Left lung (tissue), 10 donors: Measurements from ENCODE around the gene ANGPTL7. TPM values are rescaled to one million over a fixed set of nuclear protein-coding genes. Genes with fewer than 3 reads are reported as not detected.

Experiments used
- ATAC-seq: fragments of 200-7000 bp; cut with Tn5 transposase; one replicate; pipeline ENCODE4 v1.9.1; 2020; ENCODE audit warnings: moderate library complexity
- DNase-seq, 4 donors: peaks; one replicate each; pipeline ENCODE4 v3.0.0-alpha.2; 2013 to 2020
- H3K27ac ChIP-seq, 2 donors: fragments of 200-600 bp; sonication (generic) in 1 of 2; one replicate each; pipeline versions ENCODE4 v1.5.0 to v1.8.0; 2020 to 2021
- H3K27me3 ChIP-seq, 2 donors: fragments of 200-600 bp; sonication (generic) in 1 of 2; one replicate each; pipeline versions ENCODE4 v1.5.0 to v1.8.0; 2020 to 2021
- H3K36me3 ChIP-seq, 2 donors: fragments of 200-600 bp; sonication (generic) in 1 of 2; one replicate each; pipeline versions ENCODE4 v1.5.0 to v1.8.0; 2020 to 2021
- H3K4me1 ChIP-seq, 2 donors: fragments of 200-600 bp; one replicate each; pipeline ENCODE4 v1.8.0; 2021
- H3K4me3 ChIP-seq, 2 donors: fragments of 200-600 bp; sonication (generic) in 1 of 2; one replicate each; pipeline versions ENCODE4 v1.5.0 to v1.8.0; 2020 to 2021; ENCODE audit warnings: mild to moderate bottlenecking in 1 of 2
- H3K9me3 ChIP-seq, 2 donors: fragments of 200-600 bp; sonication (generic) in 1 of 2; one replicate each; pipeline versions ENCODE4 v1.5.0 to v1.8.0; 2020 to 2021
- intact Hi-C, 2 donors: fragments of 100-400 bp; cut with DNase I; formaldehyde crosslinking; loops; one replicate each; pipeline versions ENCODE4 v1.11.2 to v1.14.2; 2022
- polyA plus RNA-seq, 6 donors: library from polyadenylated mRNA; unstranded; fragments of 120-200 nt; gene quantifications; one replicate each; pipeline ENCODE4 v1.2.1, GENCODE V29; 2013; ENCODE audit not compliant: insufficient read length in 6 of 6
- total RNA-seq, 2 donors: library from RNA; stranded (reverse); fragmentation: NEBNext Ultra II Directional; extraction: Animal tissue kit (Norgen Biotek cat#: 25700); gene quantifications; one replicate each; pipeline ENCODE4 v1.2.1, GENCODE V29; 2021
- TF ChIP-seq, protein P1 (sequence below), 2 donors: fragments of 200-600 bp; sonication (generic) in 1 of 2; IDR thresholded peaks; one replicate each; pipeline versions ENCODE4 v1.5.0 to v1.8.0; 2021; ENCODE audit warnings: antibody characterized with exemption in 2 of 2
- donor health status: DM: no; HTN: yes; CAD: no.
- donor health status: DM: no; HTN: no; CAD: no.

The ANGPTL7 gene
- total and polyA plus RNA-seq, 8 donors, result 0.07 to 1.6 (median 0.20) TPM

DNA sequence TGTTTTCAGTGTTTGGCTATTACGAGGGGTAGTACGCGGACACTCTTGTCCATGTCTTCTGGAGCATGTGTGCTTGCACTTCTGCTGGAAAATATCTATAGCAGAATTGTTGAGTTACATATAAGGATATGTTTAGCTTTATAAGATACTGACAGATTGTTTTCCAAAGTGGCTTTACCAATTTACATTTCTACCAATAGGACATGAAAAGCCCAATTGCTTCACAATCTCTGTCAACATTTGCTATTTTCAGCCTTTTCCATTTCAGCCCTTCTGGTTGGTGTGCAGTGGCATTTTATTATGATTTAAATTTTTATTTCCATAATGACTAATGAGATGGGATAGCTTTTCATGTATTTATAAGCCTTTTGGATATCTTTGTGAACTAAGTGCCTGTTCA lies 6.3 kb upstream of the ANGPTL7 start:
- ATAC-seq, result no peak
- H3K36me3 ChIP-seq, result peaks cover 0 to 86% of the 10 kb centered on the region in 2 donors
- TF ChIP-seq, protein P1, sequence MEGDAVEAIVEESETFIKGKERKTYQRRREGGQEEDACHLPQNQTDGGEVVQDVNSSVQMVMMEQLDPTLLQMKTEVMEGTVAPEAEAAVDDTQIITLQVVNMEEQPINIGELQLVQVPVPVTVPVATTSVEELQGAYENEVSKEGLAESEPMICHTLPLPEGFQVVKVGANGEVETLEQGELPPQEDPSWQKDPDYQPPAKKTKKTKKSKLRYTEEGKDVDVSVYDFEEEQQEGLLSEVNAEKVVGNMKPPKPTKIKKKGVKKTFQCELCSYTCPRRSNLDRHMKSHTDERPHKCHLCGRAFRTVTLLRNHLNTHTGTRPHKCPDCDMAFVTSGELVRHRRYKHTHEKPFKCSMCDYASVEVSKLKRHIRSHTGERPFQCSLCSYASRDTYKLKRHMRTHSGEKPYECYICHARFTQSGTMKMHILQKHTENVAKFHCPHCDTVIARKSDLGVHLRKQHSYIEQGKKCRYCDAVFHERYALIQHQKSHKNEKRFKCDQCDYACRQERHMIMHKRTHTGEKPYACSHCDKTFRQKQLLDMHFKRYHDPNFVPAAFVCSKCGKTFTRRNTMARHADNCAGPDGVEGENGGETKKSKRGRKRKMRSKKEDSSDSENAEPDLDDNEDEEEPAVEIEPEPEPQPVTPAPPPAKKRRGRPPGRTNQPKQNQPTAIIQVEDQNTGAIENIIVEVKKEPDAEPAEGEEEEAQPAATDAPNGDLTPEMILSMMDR (IDR thresholded peaks at IDR 0.05), result no peak

DNA sequence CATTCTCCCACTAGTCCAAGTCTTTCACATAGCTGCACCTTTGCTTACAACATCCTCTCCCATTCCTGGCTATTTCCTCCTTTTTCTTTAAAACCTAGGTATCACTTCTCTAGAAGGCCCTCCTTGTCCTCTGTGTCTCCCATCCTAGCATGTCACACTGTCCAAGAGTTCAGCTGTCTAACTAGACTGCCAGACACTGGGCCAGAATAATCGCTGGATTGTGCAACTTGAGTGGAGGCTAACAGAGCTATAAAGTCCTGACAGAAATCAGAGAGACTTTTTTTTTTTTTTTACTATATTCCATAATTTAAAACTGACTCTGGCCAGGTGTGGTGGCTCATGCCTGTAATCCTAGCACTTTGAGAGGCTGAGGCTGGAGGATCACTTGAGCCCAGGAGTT lies 4.2 kb upstream of the ANGPTL7 start:
- Histone ChIP-seq H3K27me3 (no peaks in the 10 kb centered on the region), H3K4me3 (no peak overlapping the region), H3K9me3 (no peaks in the 10 kb centered on the region), H3K4me1 (peaks cover 0 to 4% of the 10 kb centered on the region in 2 donors), H3K36me3 (peaks cover 0 to 87% of the 10 kb centered on the region in 2 donors), H3K27ac (no peak overlapping the region)
- intact Hi-C loops, result no loop called here
- DNase-seq (peak in 1 of 4 donors; percentile 37), ATAC-seq (no peak)
- TF ChIP-seq, protein P1 (IDR thresholded peaks at IDR 0.05), result no peak

More for the DNA sequence above, 6.3 kb upstream of the ANGPTL7 start:
- peaks cover 0 to 3% of the 10 kb centered on the region in 2 donors for H3K4me1 ChIP-seq
- H3K9me3 ChIP-seq, result no peaks in the 10 kb centered on the region
- H3K27me3 ChIP-seq, result no peaks in the 10 kb centered on the region
- intact Hi-C loops, result no loop called here
- H3K27ac ChIP-seq, result no peak overlapping the region
- no peak overlapping the region for H3K4me3 ChIP-seq
- DNase-seq, result no peak

DNA sequence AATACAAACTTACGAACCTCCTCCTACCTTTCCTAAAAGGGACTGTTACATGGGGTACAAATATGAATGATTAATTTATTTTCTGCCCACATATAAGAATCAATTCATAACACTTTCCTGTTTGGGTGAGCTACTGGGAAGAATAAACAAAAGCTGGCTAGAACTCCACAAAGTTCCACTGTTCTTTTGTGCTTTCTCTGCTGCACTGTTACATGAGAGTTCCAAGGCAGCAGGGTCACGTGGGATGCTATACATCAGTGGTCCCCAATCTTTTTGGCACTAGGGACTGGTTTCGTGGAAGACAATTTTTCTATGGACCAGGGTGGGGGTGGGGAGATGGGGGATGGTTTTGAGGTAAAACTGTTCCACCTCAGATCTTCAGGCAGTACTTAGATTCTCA lies 2.2 kb upstream of the ANGPTL7 start:
- ATAC-seq, result no peak
- Histone ChIP-seq H3K9me3 (no peaks in the 10 kb centered on the region), H3K4me1 (peaks cover 0 to 4% of the 10 kb centered on the region in 2 donors), H3K27ac (no peak overlapping the region), H3K27me3 (no peaks in the 10 kb centered on the region), H3K4me3 (no peak overlapping the region), H3K36me3 (peaks cover 0 to 88% of the 10 kb centered on the region in 2 donors)
- intact Hi-C loops, result no loop called here
- DNase-seq, result no peak
- TF ChIP-seq, protein P1 (IDR thresholded peaks at IDR 0.05), result no peak

DNA sequence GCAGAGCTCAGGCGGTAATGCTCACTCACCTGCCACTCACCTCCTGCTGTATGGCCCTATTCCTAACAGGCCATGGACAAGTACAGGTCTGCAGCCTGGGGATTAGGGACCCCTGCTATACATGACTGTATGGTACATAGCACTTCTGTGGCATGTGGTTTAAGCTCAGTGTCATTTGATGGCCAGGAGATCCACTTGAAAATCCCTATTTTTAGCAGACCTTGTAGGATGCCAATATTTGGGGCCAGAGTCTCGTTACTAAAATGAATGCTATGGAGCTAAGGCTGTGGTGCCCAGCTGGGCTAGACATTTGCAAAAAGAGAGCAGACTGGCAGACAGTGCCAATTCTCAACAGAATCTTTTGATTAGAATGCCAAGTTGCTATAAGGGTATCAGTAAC lies 1.7 kb upstream of the ANGPTL7 start:
- Histone ChIP-seq H3K27me3 (no peaks in the 10 kb centered on the region), H3K27ac (no peak overlapping the region), H3K36me3 (peaks cover 0 to 88% of the 10 kb centered on the region in 2 donors), H3K9me3 (no peaks in the 10 kb centered on the region), H3K4me3 (no peak overlapping the region), H3K4me1 (peaks cover 0 to 4% of the 10 kb centered on the region in 2 donors)
- no peak for DNase-seq
- no peak for ATAC-seq
- intact Hi-C loops, result no loop called here
- TF ChIP-seq, protein P1 (IDR thresholded peaks at IDR 0.05), result no peak

DNA sequence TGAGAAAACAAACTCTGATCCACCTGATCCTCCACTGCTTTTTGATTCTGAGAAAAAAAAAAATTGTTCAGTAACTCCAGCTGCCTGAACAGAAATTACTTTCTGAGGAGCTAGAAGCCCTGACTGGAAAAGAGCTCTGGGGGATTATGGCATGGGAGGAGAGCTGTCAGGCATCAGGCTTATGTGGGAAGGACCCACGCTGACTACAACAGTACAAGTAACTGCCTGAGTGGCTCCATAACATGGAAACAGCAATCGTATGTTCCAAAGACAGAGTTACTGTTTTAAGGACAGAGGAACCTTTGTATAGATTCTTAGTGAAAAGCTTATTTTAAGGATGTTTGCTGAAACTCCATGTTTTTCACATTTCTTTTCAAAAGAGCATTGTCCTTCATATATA lies 1.2 kb upstream of the ANGPTL7 start:
- Histone ChIP-seq H3K36me3 (peaks cover 0 to 88% of the 10 kb centered on the region in 2 donors), H3K4me1 (peaks cover 0 to 4% of the 10 kb centered on the region in 2 donors), H3K27ac (no peak overlapping the region), H3K4me3 (no peak overlapping the region), H3K27me3 (no peaks in the 10 kb centered on the region), H3K9me3 (no peaks in the 10 kb centered on the region)
- TF ChIP-seq, protein P1 (IDR thresholded peaks at IDR 0.05), result no peak
- intact Hi-C loops, result no loop called here
- no peak for DNase-seq
- ATAC-seq, result no peak
